Fibroblast of villous mesenchyme (primary cell): Measurements from ENCODE around the gene BORCS6. TPM values are rescaled to one million over a fixed set of nuclear protein-coding genes. Genes with fewer than 3 reads are reported as not detected.
A peak's percentile ranks its signal among the peaks of the same experiment; 100 is the strongest.

Source experiments
- DNase-seq: peaks from one replicate; pipeline ENCODE4 v3.0.0-alpha.2; 2010; ENCODE audit warnings: low read depth
- H3K4me3 ChIP-seq: 2 replicates; pipeline ENCODE4 v1.5.1; 2011; ENCODE audit warnings: low read depth, mild to moderate bottlenecking, low read length
- CTCF ChIP-seq: IDR thresholded peaks from 2 replicates; pipeline ENCODE4 v1.5.1; 2012; ENCODE audit warnings: low read depth, mild to moderate bottlenecking, low read length; ENCODE audit not compliant: insufficient read depth
- total RNA-seq: library from RNA; depleted of rRNA; stranded (reverse); fragments of >200 nt; gene quantifications from 2 replicates; pipeline ENCODE4 v1.2.3, GENCODE V29; 2012

The BORCS6 gene
- total RNA-seq, 1 donor, result 6.0 TPM

GRCh38 chr17:8142887-8143580, 46.9 kb downstream of the BORCS6 start:
- no peak for DNase-seq
- no peak overlapping the region for H3K4me3 ChIP-seq
- TF ChIP-seq CTCF, result no peak

- DNase-seq, result no peak
- H3K4me3 ChIP-seq, result no peak overlapping the region
- no peak for TF ChIP-seq CTCF
These were observed 47.7 kb downstream of the BORCS6 start for GRCh38 chr17:8142158-8142886.

- no peak overlapping the region for H3K4me3 ChIP-seq
- TF ChIP-seq CTCF, result no peak
- no peak for DNase-seq
These were observed 48.2 kb downstream of the BORCS6 start for GRCh38 chr17:8141741-8142140.

GRCh38 chr17:8141045-8141444, 48.9 kb downstream of the BORCS6 start:
- no peak for TF ChIP-seq CTCF
- no peak overlapping the region for H3K4me3 ChIP-seq
- DNase-seq, result no peak

- DNase-seq, result no peak
- no peak for TF ChIP-seq CTCF
- H3K4me3 ChIP-seq, result no peak overlapping the region
These were observed 49.6 kb downstream of the BORCS6 start for GRCh38 chr17:8140065-8141029.

- peak overlapping the region; percentile 50 for H3K4me3 ChIP-seq
- TF ChIP-seq CTCF, result peak; percentile 89
- peak; percentile 98 for DNase-seq
These were observed 51.2 kb downstream of the BORCS6 start for GRCh38 chr17:8138672-8139371.
